Iris pigment epithelial cell (primary cell): ENCODE measurements around the gene RBM17.
"Not testable (repeated sequence)": the region's sequence is repeated elsewhere in the genome, so short reads cannot be mapped to it uniquely, and the experiment has no call there.

Source experiments
- DNase-seq: peaks from one replicate; pipeline ENCODE4 v3.0.0-alpha.2; 2011; ENCODE audit warnings: low read depth

The RBM17 gene

DNA sequence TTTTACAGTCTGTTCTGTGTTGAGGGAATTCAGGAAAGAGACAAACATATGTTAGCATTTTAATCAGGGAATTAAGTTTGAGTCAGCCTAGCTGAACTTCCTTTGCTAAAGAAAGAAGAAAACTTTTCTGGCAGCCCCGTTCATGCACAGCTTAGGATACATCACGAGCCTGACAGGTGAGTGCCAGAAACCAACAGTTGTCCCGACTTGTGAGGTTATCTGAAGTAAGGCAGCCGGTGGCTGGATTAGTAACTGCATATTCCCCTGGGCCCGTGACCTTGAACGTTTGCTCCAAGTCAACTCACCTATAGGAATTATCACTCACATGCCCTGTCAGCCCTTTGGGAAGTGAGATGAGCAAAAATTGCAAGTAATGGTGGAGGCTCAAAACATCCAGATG lies 24.1 kb downstream of the RBM17 start:
- DNase-seq, result no peak

DNA sequence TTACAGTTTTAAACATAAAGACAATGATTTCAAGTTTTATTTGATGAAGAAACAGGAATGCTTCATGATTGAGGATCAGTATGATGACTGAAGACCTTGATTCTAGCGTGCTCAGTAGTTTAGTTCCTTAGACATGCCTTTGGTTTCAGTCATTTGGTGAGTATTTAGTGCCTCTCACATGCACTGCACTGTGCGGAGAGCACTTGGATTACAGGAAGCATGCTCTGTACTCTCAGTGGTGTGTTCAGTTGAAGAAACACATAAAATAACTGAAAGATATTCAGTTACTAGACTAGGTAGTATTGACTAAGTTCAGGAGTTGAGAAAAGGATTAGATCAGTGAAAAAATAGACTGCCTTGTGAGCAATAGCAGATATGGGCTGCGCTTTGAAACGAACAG lies 25.5 kb downstream of the RBM17 start:
- peak; percentile 34 for DNase-seq

DNA sequence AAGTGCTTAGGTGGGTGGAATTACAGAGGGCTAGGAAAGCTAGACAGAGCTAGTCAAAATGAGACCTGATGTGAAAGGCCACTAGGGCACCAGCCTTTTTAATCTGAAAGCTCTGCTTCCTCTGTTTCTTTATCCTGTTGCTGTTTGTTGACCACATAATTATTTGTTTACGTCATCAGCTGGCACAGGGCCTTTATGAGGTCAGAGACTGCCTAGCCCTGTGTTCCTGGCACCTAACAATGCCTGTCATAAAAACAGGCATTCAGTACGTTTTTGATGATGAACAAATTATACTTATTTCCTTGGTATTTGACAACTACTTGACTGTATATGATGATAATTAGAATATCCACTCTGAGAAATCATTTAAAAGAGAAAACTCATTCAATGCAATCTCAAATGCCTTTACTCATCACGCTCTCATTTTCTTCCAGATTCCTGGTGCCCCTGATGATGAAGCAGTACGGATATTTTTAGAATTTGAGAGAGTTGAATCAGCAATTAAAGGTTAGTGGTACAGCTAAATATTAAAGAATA lies 26.0 kb downstream of the RBM17 start:
- DNase-seq, result peak; percentile 54

DNA sequence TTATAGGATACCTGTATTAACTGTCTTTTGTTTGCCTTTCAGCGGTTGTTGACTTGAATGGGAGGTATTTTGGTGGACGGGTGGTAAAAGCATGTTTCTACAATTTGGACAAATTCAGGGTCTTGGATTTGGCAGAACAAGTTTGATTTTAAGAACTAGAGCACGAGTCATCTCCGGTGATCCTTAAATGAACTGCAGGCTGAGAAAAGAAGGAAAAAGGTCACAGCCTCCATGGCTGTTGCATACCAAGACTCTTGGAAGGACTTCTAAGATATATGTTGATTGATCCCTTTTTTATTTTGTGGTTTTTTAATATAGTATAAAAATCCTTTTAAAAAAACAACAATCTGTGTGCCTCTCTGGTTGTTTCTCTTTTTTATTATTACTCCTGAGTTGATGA lies 26.6 kb downstream of the RBM17 start:
- no peak for DNase-seq

DNA sequence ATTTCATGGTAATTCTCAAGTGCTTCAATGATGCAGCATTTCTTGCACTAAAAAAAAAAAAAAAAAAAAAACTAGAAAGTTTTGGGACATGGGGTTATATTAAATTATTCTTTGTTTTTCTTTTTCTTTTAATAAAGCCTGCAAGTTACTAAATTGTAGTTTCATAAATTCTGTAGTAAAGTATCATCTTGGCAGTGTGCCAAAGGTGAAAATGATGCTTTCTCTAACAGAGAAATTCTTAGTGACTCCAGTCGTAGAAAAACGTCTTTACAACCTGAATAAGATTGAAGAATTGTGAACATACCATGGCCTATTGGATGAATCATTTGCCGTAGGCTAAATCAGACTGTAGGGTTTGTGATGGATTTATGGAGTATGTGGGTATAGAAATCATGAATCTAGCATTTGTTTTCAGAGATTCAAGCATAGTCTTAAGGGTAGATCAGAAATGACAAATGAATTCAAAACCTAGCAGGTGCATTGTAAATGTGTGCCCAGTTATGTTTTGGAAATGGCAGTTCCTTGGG lies 27.1 kb downstream of the RBM17 start:
- no peak for DNase-seq

DNA sequence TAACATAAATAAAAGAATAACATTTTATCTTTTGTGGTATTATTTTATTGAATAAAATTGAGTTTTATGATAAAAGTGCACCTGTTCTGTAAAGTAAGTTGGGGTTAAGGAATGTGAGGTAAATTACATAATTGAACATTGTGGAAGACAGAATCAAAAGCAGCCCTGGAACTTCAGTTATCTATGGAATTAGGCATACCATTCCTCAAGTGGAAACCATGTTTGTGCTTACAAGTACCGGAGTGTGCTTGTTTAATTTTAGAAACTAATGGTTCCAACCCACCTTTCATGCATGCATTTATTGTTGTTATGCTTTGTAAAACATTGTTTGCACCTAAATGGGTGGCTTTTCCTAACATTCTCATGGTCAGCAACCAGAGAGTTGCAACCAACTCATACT lies 28.0 kb downstream of the RBM17 start:
- DNase-seq, result no peak

DNA sequence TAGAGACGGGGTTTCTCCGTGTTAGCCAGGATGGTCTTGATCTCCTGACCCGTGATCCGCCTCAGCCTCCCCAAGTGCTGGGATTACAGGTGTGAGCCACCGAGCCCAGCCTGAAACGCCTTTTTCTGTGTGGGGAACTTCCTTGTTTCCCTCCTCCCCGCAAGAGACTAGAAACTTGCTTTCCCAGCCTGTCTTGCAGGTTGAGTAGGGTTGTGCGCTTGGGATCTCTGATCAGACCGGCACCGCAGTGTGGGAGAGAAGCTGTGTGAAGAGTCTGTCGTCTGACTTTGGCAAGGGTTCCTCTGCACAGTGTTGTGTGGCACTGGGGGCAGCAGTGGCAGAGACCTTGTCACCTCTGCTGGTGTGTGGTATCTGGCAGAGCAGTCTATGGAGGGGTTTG lies 28.9 kb downstream of the RBM17 start:
- no peak for DNase-seq

DNA sequence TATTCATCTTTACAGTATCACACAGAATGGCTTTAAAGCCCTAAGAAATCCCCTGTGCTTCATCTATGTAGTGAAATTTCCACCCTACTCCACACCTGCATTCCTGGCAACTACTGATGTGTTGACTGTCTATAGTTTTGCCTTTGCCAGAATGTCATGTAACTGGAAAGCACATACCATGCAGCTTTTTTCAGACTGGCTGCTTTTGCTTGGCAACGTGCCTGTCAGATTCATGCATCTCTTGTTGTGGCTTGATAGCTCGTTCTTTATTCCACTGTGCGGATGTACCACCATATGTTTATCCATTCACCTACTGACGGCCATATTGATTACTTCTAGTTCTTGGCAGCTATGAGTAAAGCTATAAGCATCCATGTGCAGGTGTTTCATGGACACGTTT lies 30.6 kb downstream of the RBM17 start:
- DNase-seq, result no peak

DNA sequence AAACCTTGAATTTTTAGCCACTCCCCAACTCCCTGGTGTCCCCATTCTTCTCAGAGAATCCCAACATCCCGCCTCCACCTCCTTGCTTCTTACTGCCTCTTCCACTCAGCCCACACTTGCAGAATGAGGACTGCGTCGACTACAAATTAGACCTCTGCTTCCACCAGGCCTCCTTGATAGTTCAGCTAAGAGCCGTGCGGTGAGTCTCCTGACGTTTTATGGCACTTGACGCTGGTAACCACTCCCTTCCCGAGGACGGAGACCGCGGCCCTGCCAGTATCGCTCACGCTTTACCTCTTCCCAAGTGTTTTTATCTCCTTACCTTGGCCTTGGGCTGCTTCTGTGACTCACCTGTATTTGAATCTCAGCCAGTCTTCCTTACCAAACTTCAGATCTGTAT lies 31.1 kb downstream of the RBM17 start:
- DNase-seq, result no peak

DNA sequence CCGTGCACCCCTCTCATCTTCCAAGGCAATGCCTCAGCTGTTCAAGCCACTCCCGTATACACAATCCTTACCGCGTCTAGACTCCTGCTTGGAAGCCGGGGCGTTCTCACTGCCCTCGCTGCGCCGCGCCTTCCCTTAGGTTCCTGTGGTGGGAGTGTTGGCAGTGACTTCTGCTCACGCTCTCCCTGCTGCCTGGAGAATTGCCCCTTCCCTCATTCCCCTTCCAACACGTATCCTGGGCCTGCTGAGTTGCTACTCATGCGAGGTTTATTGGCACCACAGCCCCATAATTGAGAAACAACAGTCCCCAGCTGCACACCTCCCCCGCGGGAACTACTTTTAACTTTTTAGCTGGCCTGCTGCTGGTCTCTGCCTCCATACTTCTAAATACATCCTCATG lies 31.9 kb downstream of the RBM17 start:
- DNase-seq, result no peak

DNA sequence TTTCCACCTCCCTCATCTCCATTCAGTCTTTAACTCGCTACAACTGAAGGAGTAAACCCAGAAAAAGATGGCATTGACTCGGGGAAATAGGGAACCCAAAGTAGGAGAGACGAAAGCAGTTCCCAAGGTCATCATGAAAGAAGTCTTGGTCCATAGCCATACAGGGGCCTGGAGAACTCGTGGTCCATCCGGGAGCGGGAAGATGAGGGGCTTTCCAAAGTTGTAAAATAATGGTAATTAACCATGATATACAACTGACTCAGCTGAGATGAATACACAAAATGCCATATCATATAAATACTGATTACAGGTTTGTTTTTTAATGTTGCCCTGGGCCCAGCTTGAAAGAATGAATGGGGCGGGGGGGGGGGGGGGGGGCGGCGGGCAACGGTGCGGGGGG lies 32.3 kb downstream of the RBM17 start:
- DNase-seq, result no peak

DNA sequence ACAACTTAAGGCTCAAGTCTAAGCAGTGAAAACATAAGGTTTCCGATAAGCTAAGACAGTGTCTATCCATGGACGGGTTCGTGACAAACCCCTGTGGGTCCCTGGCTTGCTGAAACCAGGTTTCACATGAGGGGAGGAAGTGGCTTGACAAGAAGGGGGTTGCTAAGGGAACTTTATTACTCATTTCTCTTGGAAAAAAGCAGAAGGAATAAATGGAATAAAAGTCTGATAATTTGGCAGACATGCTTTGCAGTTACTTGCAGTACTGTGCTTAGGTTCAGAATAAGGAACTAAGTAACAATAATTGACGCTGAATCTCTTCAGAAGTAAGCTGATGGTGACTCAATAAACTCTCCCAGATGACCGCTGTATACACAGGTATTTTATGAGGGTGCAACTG lies 34.7 kb downstream of the RBM17 start:
- DNase-seq, result no peak

DNA sequence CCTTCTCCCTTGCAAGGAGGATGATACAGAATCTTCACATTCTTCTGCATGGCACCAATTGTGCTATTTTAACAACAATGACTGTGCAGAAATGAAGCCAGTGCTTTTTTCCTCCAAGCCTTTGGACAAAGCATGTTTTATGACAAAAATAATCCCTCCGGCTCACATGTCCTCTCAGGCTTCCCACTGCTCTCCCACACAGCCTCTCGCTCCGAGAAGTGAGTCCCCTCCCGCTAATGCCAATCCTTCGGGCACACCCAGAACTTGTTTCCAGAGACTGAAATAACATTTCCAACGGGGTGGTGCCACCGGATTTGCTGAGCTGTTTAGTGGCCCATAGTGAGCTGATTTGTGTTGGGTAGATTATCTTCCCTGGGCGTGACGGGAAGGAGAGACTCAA lies 35.8 kb downstream of the RBM17 start:
- no peak for DNase-seq

DNA sequence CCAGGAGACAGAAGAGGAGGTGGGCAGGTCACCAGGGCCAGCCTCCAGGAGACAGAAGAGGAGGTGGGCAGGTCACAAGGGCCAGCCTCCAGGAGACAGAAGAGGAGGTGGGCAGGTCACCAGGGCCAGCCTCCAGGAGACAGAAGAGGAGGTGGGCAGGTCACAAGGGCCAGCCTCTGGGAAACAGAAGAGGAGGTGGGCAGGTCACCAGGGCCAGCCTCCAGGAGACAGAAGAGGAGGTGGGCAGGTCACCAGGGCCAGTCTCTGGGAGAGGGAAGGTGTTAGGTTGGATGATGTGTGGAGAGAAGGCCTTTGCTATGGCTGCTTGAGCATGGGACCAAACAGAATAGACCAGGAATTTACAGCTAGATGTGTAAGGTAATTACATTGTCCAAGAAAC lies 38.6 kb downstream of the RBM17 start:
- not testable (repeated sequence) for DNase-seq

DNA sequence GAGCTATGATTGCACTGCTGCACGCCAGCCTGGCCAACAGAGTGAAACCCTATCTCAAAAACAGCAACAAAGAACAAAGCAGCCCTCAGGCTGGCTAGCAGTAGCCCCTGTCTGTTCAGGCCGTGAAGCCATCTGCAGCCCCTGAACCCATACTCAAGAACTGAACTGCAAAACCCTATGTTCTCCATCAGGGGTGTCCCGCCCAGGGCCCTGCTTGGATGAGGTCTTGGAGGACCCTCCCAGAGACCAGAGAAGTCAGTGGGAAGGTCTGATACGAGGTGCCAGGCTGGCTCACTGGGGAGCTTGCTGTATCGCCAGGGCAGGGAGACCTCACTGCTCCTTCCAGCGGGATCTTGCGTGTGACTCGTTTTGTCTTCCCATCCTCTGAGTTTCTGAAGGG lies 39.3 kb downstream of the RBM17 start:
- DNase-seq, result no peak

DNA sequence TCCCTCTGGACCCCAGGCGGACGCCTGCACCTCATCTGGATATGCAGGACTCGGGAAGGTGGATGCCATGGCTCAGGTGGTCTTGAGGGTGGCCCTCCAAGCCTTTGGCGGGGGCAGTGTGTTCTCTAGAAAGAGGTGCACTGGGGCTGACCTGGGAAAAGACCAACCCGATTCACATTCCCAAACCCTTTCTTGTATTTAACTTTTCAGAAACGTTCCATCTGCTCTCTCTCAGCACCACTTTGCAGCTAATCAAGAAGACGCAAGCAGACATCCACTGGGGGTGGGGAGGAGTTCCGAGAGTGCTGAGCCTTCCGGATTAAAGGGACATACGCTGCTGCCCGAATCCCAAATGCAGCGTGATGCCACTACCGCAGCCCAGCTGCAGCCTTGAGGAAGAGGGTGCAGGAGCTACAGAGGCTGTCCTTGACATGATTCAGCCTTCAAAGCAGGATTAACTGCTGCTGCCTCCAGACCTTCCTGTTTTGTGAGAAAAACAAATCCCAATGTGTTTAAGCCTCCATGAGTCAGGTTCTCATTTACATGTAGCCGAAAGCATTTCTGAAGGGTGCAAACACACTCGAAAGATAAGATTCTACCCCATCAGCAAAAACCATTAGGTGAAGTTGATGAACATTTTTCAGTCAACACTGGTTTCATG lies 39.9 kb downstream of the RBM17 start:
- peak; percentile 78 for DNase-seq

DNA sequence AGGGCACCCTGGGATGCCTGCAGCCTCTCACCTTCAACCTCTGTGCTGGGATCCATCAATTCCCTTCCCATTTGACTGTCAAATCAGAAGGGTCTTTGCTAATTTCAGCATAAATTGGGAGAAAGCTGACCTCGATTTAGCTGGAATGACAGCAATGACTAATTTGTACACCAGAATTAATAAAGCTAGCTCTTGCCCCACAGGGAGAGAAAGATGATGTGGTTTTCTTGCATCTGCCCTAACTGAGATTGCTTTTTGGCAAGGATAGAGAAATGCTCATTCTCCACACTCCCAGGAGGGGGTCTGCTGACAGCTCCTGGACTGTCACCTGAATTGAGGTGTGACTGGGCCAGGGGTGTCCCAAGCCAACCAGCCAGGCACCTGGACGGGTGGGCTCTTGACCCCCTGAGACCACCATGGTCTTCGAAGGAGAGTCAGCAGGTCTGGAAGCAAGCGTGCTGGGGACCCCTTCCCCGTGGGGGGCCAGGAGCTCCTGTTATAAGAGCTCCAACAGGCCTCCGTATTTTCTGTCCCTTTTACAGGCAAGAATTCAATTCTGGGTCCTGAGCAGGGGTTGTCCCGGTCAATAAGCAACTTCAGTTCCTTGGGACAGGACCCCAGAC lies 42.1 kb downstream of the RBM17 start:
- DNase-seq, result no peak

DNA sequence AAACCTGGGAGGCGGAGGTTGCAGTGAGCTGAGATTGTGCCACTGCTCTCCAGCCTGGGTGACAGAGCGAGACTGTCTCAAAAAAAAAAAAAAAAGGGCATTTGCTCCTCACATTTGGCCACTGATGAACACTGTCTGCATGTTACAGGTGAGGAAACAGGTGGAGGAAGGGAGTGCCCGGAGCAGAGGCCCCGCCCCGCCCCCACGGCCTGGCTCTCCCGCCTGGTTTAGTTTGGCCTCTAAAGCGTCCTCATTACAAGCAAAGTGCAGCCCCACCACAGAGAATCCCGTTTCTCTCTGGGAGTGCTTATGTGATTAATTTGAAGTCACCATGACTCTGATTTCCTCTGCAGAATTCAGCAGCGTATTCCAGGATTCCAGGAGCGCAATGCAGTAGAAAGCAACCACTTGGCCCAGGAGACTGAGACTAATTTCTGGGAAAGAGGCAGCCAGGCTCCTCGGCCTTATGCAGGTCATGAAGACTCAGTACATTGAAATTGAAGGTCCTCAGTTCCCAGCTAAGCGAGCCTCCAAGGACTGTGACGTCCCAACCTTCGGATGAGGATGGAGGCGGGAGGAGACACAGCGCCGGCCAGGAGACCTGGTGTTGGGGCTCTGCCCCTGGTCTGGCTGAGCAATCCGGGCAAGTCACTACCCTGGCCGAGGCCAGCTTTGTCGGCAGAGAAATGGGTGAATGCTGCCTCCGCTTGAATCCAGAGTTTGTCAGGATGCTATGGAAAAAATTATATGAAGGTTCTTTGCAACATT lies 44.7 kb downstream of the RBM17 start:
- DNase-seq, result no peak

DNA sequence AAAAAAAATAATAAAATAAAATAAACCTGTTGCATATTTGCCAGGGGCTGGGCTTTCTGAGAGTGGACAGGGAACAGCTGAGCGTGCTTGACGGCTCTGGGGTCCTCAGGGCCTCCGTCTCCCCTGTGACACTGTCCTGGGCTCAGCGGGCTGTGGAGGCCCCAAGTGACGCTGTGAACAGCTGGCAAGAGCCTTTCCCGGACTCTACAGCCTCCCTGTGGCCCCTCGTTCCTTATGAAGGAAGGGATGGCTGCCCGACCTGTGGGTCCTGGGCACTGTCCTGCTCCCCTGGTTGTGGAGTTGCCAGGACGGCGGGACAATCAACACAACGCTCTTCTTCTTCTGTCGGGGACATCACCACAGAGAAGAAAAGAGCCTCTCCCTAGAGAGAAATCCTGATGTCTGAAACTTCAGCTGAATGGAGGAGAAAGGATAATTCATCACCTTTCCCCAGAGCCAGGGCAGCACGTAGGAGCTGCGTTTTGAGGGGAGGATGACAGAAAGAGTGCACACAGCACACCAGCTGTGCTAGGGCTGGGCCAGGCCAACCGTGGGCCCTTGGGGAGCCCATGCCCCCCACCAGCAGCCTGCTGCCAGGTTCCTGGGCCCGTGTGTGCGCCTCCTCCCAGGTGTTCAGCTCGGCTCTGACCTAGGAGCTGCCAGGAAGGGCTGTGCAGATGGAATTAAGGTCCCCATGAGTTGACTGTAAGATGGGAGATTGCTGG lies 45.4 kb downstream of the RBM17 start:
- DNase-seq, result no peak

DNA sequence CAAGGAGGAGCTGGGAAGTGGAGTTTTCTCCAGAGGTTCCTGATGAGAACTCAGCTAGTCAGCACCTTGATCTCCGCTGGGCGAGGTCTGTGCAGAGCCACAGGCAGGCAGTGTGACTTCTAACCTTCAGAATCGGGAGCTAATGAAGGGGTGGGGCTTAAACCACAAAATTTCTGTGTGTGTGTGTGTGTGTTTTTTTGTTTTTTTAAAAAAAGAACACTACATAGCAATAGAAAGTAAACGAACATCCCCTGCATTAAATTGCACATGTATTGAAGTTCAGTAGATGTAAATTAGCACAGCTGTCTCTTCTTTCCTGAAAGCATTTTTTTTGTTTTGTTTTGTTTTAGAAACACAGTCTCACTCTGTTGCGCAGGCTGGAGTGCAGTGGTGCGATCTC lies 46.2 kb downstream of the RBM17 start:
- DNase-seq, result no peak

DNA sequence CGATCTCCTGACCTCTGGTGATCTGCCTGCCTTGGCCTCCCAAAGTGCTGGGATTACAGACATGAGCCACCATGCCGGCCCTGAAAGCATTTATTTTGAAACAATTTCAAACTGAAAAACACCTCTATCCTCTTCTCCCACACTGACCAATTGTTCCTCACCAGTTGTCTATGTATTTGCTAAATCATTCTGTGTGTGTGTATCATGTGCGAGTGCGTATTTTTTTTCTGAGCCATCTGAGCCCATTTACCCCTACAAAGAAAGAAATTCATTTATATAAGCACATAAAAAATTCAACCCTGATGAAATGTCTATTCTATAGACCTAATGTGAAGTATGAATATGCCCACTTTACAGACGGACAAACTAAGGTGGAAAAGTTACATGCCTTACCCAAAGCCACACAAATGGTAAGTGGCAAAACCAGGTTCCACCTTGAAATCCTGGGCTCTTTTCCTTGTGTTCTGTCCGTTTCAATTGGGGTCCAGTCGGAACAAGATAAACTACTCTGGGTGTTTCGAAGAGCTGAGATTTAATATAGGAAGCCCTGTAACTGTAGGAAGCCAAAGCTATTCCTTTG lies 46.8 kb downstream of the RBM17 start:
- DNase-seq, result no peak
